H1 (cell line): ENCODE measurements around the gene ABCA1.

Experiments used
- CHD2 ChIP-seq: IDR thresholded peaks from 2 replicates; pipeline ENCODE4 v1.6.1; 2012; ENCODE audit warnings: low read length, improper control_type of control experiment
- CTCF ChIP-seq, 3 experiments: IDR thresholded peaks; 1 replicate in 2 of 3; 2 replicates in 1 of 3; pipeline versions ENCODE4 v1.5.1 to v1.6.1; 2011; ENCODE audit warnings: low read length in 3 of 3, mild to moderate bottlenecking in 3 of 3, inconsistent platforms in 2 of 3, low read depth in 1 of 3, moderate library complexity in 1 of 3; ENCODE audit not compliant: insufficient read depth in 1 of 3; ENCODE audit errors: control extremely low read depth in 1 of 3
- EP300 ChIP-seq, 2 experiments: IDR thresholded peaks; 1 replicate in 1 of 2; 2 replicates in 1 of 2; pipeline ENCODE4 v1.6.1; 2011 to 2012; ENCODE audit warnings: low read depth in 2 of 2, low read length in 2 of 2, mild to moderate bottlenecking in 2 of 2, borderline replicate concordance in 1 of 2, inconsistent platforms in 1 of 2, moderate library complexity in 1 of 2
- EZH2 ChIP-seq: fragments of 200-600 bp; sonication (generic); IDR thresholded peaks from 2 replicates; pipeline ENCODE4 v1.7.1; 2012; ENCODE audit warnings: low read depth, mild to moderate bottlenecking, moderate library complexity, low read length, inconsistent platforms; ENCODE audit not compliant: severe bottlenecking
- HDAC2 ChIP-seq, 2 experiments: fragments of 300-600 bp in 1 of 2; sonication (generic) in 1 of 2; IDR thresholded peaks; 2 replicates each; pipeline ENCODE4 v1.6.1; 2011 to 2012; ENCODE audit warnings: low read depth in 2 of 2, low read length in 2 of 2, mild to moderate bottlenecking in 2 of 2, moderate library complexity in 2 of 2, borderline replicate concordance in 1 of 2, inconsistent platforms in 1 of 2
- MAFK ChIP-seq: IDR thresholded peaks from 2 replicates; pipeline ENCODE4 v1.6.1; 2012; ENCODE audit warnings: low read depth, mild to moderate bottlenecking, improper control_type of control experiment, low read length
- POLR2A ChIP-seq, 2 experiments: IDR thresholded peaks; 1 replicate in 1 of 2; 2 replicates in 1 of 2; pipeline ENCODE4 v1.6.1; 2011; ENCODE audit warnings: low read depth in 2 of 2, low read length in 2 of 2, mild to moderate bottlenecking in 2 of 2; ENCODE audit errors: control extremely low read depth in 1 of 2
- POU5F1 ChIP-seq: IDR thresholded peaks from 2 replicates; pipeline ENCODE4 v1.6.1; 2011; ENCODE audit warnings: low read depth, mild to moderate bottlenecking, low read length, moderate library complexity
- RAD21 ChIP-seq, 2 experiments: IDR thresholded peaks in 1 of 2; conservative IDR thresholded peaks in 1 of 2; 2 replicates each; pipeline ENCODE4 v1.6.1; 2011; ENCODE audit warnings: low read depth in 2 of 2, low read length in 2 of 2, improper control_type of control experiment in 1 of 2, inconsistent platforms in 1 of 2, mild to moderate bottlenecking in 1 of 2, moderate library complexity in 1 of 2
- TEAD4 ChIP-seq: IDR thresholded peaks from 2 replicates; pipeline ENCODE4 v1.6.1; 2012; ENCODE audit warnings: low read depth, low read length, inconsistent platforms, mixed read lengths

- TF ChIP-seq TEAD4: no peak
- TF ChIP-seq CTCF (IDR thresholded peaks at IDR 0.05; ENCODE audit: control extremely low read depth in 1 of 3, insufficient read depth in 1 of 3, low read depth in 1 of 3, low read length in 3 of 3): no peak
- TF ChIP-seq RAD21 (IDR thresholded peaks at IDR 0.05 in 1 of 2, conservative IDR thresholded peaks at IDR 0.05 in 1 of 2; ENCODE audit: low read depth in 2 of 2, low read length in 2 of 2): no peak
- no peak for TF ChIP-seq EZH2
- TF ChIP-seq EP300 (IDR thresholded peaks at IDR 0.05; ENCODE audit: borderline replicate concordance in 1 of 2, low read depth in 2 of 2, low read length in 2 of 2): no peak
- no peak for TF ChIP-seq POLR2A (IDR thresholded peaks at IDR 0.05; ENCODE audit: control extremely low read depth in 1 of 2, low read depth in 2 of 2, low read length in 2 of 2)
- no peak for TF ChIP-seq MAFK
- no peak for TF ChIP-seq HDAC2 (IDR thresholded peaks at IDR 0.05; ENCODE audit: borderline replicate concordance in 1 of 2, low read depth in 2 of 2, low read length in 2 of 2)
- no peak for TF ChIP-seq POU5F1
- no peak for TF ChIP-seq CHD2
These were observed 74.3 kb downstream of the ABCA1 start for GRCh38 chr9:104853683-104854082.
